ENCODE results near the gene ANLN. TPM values are rescaled to one million over a fixed set of nuclear protein-coding genes. Genes with fewer than 3 reads are reported as not detected.

Gene ANLN
- total RNA-seq, 2 donors from 2014 or later, result 2.2 to 2.4 TPM

GRCh38 chr7:36348771-36349170, 40.9 kb upstream of the ANLN start:
- no peak overlapping the region for H3K27ac ChIP-seq
- ATAC-seq (ENCODE audit: insufficient number of reproducible peaks, low FRiP score, low read depth) (no peak), DNase-seq (ENCODE audit: low spot score) (no peak)
- H3K36me3 ChIP-seq, result no peaks in the 10 kb centered on the region
- TF ChIP-seq CTCF (IDR thresholded peaks at IDR 0.05), result no peak
- H3K9me3 ChIP-seq, result no peaks in the 10 kb centered on the region
- no peak overlapping the region for H3K4me3 ChIP-seq
- peaks cover 0 to 4% of the 10 kb centered on the region in 2 donors for H3K4me1 ChIP-seq (ENCODE audit: control insufficient read depth in 1 of 2, low read depth in 2 of 2)
- no peaks in the 10 kb centered on the region for H3K27me3 ChIP-seq (replicated peaks; ENCODE audit: insufficient read depth)

GRCh38 chr7:36349626-36350025, 40.0 kb upstream of the ANLN start:
- TF ChIP-seq CTCF (IDR thresholded peaks at IDR 0.05), result no peak
- Histone ChIP-seq H3K27ac (no peak overlapping the region), H3K4me1 (ENCODE audit: control insufficient read depth in 1 of 2, low read depth in 2 of 2) (peaks cover 0 to 4% of the 10 kb centered on the region in 2 donors), H3K4me3 (no peak overlapping the region), H3K27me3 (replicated peaks; ENCODE audit: insufficient read depth) (no peaks in the 10 kb centered on the region), H3K9me3 (no peaks in the 10 kb centered on the region), H3K36me3 (no peaks in the 10 kb centered on the region)
- no peak for ATAC-seq (ENCODE audit: insufficient number of reproducible peaks, low FRiP score, low read depth)
- DNase-seq (ENCODE audit: low spot score), result no peak

- Histone ChIP-seq H3K27me3 (replicated peaks; ENCODE audit: insufficient read depth) (no peaks in the 10 kb centered on the region), H3K36me3 (no peaks in the 10 kb centered on the region), H3K27ac (no peak overlapping the region), H3K4me1 (ENCODE audit: control insufficient read depth in 1 of 2, low read depth in 2 of 2) (no peaks in the 10 kb centered on the region), H3K4me3 (no peak overlapping the region), H3K9me3 (no peaks in the 10 kb centered on the region)
- DNase-seq (ENCODE audit: low spot score) (no peak), ATAC-seq (ENCODE audit: insufficient number of reproducible peaks, low FRiP score, low read depth) (no peak)
- TF ChIP-seq CTCF (IDR thresholded peaks at IDR 0.05), result no peak
Observed at GRCh38 chr7:36355490-36355889, 34.2 kb upstream of the ANLN start.

- DNase-seq (ENCODE audit: low spot score) (no peak), ATAC-seq (ENCODE audit: insufficient number of reproducible peaks, low FRiP score, low read depth) (no peak)
- no peak overlapping the region for H3K27ac ChIP-seq
- H3K36me3 ChIP-seq, result no peaks in the 10 kb centered on the region
- H3K4me3 ChIP-seq, result no peak overlapping the region
- H3K27me3 ChIP-seq (replicated peaks; ENCODE audit: insufficient read depth), result no peaks in the 10 kb centered on the region
- H3K4me1 ChIP-seq (ENCODE audit: control insufficient read depth in 1 of 2, low read depth in 2 of 2), result no peaks in the 10 kb centered on the region
- TF ChIP-seq CTCF (IDR thresholded peaks at IDR 0.05), result no peak
- no peaks in the 10 kb centered on the region for H3K9me3 ChIP-seq
Observed at GRCh38 chr7:36357054-36357453, 32.6 kb upstream of the ANLN start.

- no peaks in the 10 kb centered on the region for H3K9me3 ChIP-seq
- TF ChIP-seq CTCF (IDR thresholded peaks at IDR 0.05), result no peak
- no peak overlapping the region for H3K4me3 ChIP-seq
- no peak overlapping the region for H3K27ac ChIP-seq
- H3K27me3 ChIP-seq (replicated peaks; ENCODE audit: insufficient read depth), result no peaks in the 10 kb centered on the region
- H3K4me1 ChIP-seq (ENCODE audit: control insufficient read depth in 1 of 2, low read depth in 2 of 2), result no peaks in the 10 kb centered on the region
- no peaks in the 10 kb centered on the region for H3K36me3 ChIP-seq
- no peak for ATAC-seq (ENCODE audit: insufficient number of reproducible peaks, low FRiP score, low read depth)
- DNase-seq (ENCODE audit: low spot score), result no peak
Observed at GRCh38 chr7:36358589-36358988, 31.1 kb upstream of the ANLN start.

Measured in thoracic aorta (tissue), 2 donors.